ENCODE measurements around the gene EXOSC7.

DNA sequence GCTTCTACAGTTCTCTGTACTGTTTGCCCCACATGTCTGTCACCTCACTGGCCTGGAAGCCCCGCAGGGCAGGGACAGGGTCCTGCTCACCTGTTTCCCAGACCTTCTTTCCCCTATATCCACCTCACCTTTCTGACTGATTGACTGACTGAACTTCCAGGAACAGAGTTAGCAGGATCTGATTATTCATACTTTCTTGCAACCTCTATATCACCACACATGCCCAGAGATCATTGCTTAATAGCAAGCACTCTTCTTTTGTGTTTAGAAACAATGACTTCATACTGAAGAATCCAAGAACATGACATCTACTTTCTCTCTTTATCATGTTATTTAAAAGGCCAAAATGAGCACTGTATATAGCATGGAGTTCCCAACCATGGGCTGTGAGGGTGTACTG, 32.1 kb downstream of the EXOSC7 start:
- TF ChIP-seq POLR2A (IDR thresholded peaks at IDR 0.05) (no peak), POLR2AphosphoS5 (IDR thresholded peaks at IDR 0.05; ENCODE audit: insufficient read depth in 1 of 2, low read depth in 1 of 2) (no peak)
- TF ChIP-seq, protein P1, sequence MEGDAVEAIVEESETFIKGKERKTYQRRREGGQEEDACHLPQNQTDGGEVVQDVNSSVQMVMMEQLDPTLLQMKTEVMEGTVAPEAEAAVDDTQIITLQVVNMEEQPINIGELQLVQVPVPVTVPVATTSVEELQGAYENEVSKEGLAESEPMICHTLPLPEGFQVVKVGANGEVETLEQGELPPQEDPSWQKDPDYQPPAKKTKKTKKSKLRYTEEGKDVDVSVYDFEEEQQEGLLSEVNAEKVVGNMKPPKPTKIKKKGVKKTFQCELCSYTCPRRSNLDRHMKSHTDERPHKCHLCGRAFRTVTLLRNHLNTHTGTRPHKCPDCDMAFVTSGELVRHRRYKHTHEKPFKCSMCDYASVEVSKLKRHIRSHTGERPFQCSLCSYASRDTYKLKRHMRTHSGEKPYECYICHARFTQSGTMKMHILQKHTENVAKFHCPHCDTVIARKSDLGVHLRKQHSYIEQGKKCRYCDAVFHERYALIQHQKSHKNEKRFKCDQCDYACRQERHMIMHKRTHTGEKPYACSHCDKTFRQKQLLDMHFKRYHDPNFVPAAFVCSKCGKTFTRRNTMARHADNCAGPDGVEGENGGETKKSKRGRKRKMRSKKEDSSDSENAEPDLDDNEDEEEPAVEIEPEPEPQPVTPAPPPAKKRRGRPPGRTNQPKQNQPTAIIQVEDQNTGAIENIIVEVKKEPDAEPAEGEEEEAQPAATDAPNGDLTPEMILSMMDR (IDR thresholded peaks at IDR 0.05) = no peak
